Measurements from ENCODE around the gene EXOC1. TPM values are rescaled to one million over a fixed set of nuclear protein-coding genes. Genes with fewer than 3 reads are reported as not detected.
"Not testable (repeated sequence)": the region's sequence is repeated elsewhere in the genome, so short reads cannot be mapped to it uniquely, and the experiment has no call there.

Gene EXOC1
- total RNA-seq, 1 donor from 2014 or later = 26.6 TPM

DNA sequence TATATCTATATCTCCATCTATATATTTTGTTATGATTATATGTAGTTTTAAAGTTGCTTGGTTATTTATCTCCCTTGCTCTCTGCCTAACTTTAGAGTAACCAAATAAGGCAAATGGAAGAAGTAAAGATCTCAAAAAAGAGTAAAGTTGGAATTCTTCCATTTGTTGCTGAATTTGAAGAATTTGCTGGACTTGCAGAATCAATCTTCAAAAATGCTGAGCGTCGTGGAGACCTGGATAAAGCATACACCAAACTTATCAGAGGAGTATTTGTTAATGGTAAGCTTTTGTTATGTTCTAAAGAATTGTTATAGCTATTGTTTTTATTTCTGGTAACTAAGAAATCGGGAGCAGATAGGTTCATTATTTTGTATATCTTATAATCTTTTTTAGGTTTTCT lies 43.2 kb downstream of the EXOC1 start:
- DNase-seq (ENCODE audit: low spot score) = no peak
- intact Hi-C loops (cut with DNase I) = no loop called here

DNA sequence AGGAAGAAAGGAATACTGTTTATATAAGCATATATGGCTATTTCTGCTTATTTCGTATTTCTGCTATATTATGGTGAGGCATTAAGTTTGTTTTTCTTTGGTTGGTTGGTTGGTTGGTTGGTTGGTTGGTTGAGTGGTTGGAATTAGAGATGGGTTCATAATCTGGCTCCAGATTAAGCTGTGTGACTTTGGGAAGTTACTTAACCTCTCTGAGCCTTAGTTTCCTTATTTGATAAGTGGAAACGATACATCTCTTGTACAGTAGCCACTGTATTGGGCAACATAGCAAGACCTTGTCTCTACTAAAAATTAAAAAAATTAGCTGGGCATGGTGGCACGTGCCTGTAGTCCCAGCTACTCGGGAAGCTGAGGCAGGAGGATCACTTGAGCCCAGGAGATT lies 49.2 kb downstream of the EXOC1 start:
- DNase-seq (ENCODE audit: low spot score) = no peak
- intact Hi-C loops (cut with DNase I) = no loop called here

DNA sequence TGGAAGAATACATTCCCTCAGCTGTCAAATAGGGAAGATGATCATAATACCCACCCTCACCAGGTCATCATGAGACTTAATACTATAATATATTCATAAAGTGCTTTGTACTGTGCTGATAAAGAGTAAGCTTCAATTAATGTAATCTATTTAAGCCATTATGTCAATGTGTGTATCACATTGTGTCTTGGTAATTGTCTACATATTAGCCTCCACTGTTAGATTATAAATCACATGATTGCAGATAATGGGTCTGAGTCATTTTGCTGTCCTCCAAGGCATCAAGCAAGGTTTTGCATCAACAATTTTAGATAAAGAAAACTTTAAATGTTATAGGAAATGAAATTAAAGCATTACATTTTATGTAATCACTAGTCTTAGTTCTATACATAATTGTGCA lies 50.1 kb downstream of the EXOC1 start:
- intact Hi-C loops (cut with DNase I) = no loop called here
- DNase-seq (ENCODE audit: low spot score) = no peak

DNA sequence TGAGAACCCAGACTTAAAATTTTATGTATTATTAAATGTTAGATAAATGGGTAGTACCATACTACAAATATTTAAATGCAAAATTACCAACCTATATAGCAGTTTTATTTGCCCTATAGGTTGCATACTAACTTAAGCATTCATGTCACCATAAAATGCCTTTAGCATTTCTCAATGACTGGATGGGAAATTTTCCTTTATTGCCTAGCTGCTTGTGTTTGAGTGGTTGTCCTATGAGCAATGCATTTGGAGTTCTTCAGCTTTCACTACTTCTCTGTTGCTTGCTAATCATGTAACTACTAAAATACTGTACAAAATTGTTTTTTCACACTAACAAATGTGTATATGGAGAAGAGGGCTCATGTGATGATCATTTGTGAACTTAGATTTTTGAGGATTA lies 51.1 kb downstream of the EXOC1 start:
- no peak for DNase-seq (ENCODE audit: low spot score)
- intact Hi-C loops (cut with DNase I) = no loop called here

DNA sequence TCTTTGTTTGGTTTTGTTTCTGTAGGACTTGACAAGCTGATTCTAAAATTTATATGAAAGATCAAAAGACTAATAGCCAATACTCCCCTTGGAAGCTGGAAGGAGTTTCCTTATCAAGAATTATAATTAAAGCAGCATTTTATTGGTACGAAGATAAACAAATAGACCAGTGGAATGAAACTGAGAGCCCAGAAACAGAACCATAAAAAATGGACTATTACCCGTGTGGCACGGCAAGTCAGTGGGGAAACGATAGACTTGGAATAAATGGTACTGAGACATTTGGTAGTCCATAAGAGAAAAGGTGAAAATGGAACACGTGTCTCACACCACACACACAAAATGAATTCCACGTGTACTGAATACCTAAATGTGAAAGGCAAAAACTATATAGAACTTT lies 52.9 kb downstream of the EXOC1 start:
- intact Hi-C loops (cut with DNase I) = loop anchor here (5.0 kb wide), 1 partner anchor 41 kb away; the partner anchor contains the start of gene CEP135
- DNase-seq (ENCODE audit: low spot score) = no peak

DNA sequence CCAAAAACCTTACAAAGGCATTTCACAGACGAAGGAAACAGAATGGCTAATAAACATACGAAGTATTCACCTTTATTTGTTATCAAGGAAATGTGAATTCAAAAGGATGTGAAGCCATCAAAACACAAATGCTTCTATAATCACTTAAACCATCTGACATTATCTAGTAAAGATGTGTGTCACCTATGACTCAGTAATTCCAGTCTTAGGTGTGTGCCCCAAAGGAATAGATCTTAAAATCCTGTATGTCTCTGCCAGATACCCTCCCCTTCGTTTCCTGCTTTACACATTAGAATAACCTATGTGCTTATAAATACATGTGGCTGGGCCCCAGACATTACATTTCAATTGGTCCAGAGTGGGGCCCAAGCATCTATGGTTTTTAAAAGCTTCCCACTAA lies 53.5 kb downstream of the EXOC1 start:
- intact Hi-C loops (cut with DNase I) = loop anchor here (5.0 kb wide), 1 partner anchor 40 kb away; the partner anchor contains the start of gene CEP135

DNA sequence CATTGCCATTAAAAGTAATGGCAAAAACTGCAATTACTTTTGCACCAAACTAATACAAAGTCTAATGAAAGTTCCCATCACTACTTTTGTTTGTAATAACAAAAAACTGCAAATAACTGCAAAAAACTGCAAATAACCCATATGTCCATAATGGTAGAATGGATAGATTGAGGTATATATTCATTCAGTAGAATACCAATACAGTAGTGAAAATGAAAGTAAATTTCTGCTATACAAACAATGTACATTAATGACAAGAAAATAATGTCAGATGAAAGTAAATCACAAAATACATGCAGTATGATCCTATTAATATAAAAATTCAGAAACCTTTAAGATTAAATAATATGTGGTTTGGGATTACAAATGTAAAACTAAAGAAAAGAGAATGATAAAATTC lies 54.0 kb downstream of the EXOC1 start:
- no peak for DNase-seq (ENCODE audit: low spot score)
- intact Hi-C loops (cut with DNase I) = loop anchor here (5.0 kb wide), 1 partner anchor 40 kb away; the partner anchor contains the start of gene CEP135

More for the DNA sequence above, 53.5 kb downstream of the EXOC1 start:
- DNase-seq (ENCODE audit: low spot score) = no peak

DNA sequence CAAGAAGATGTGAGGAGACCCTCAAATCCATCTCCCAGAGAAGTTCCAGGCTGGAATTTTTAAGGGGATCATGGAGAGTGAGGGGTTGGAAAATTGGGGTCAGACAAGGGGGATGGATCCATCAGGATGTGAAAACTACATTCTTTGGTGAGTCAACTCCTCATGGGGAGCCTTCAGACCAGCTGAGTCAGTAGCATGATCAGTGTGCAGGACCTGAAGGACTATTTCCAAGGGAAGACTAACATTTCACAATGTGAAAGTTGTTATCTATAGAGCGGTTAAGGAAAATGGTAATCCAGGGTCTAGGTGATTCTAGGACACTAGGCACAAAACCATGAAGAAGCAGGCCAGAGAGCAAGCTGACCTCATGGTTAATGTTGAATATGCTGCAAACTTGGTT lies 56.7 kb downstream of the EXOC1 start:
- intact Hi-C loops (cut with DNase I) = no loop called here
- DNase-seq (ENCODE audit: low spot score) = no peak

DNA sequence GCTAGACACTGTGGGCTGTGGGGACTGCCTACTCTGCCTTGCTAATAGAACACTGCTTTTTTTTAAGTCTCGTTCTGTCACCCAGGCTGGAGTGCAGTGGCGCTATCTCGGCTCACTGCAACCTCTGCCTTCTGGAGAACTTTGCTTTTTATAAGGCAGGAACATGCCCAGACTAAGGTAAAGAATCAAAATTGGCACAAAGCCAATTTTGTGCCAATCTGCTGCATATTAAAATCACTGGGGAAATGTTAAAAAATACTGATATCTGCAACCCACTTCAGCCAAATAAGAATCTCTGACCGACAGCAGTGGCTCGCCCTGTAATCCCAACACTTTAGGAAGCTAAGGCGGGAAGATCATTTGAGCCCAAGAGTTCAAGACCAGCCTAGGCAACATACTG lies 58.8 kb downstream of the EXOC1 start:
- no peak for DNase-seq (ENCODE audit: low spot score)
- intact Hi-C loops (cut with DNase I) = no loop called here

DNA sequence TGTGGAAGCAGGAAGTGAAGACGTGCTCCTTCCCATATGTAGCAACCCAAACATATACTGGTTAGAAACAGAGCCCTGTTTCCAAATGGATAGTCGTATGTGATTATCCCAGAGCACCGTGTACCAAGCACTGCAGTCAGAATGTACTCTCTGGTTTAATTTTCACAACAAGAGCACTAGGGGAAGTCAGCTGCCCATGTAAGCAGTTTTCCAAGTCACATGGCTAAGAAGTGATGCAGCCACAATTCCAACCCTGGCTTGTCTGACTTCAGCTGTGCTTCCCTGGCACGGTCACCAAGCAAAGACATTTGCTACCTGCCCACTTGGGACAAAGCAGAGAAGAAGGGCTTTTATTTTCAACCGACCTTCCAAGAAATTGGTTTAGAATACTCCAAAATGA lies 67.1 kb downstream of the EXOC1 start:
- no peak for DNase-seq (ENCODE audit: low spot score)
- intact Hi-C loops (cut with DNase I) = no loop called here

DNA sequence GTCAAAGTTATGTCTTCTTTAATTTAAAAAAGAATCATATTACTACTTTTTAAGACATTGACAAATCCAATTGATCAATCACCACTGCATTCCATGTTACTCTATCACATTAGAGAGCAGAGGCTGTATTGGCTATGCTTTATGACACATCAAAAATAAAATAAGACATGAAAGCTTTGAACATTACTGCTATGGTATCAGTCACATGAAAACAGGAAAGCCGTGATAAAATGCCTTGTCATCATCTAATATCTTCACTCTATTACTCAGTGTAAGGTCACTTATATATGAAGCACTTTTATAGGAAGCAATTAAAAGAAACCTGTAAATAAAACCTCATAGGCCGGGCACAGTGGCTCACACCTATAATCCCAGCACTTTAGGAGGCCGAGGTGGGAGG lies 67.6 kb downstream of the EXOC1 start:
- no peak for DNase-seq (ENCODE audit: low spot score)
- intact Hi-C loops (cut with DNase I) = no loop called here

DNA sequence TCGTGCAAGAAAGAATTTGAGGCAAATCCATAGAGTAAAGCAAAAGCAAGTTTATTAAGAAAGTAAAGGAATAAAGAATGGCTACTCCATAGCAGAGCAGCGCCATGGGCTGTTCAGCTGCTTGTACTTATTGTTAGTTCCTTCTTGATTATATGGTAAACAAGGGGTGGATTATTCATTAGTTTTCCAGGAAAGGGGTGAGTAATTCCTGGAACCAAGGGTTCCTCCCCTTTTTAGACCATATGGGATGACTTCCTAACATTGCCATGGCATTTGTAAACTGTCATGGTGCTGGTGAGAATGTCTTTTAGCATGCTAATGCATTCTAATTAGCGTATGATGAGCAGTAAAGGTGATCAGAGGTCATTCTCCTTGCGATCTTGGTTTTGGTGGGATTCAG lies 71.8 kb downstream of the EXOC1 start:
- intact Hi-C loops (cut with DNase I) = no loop called here

DNA sequence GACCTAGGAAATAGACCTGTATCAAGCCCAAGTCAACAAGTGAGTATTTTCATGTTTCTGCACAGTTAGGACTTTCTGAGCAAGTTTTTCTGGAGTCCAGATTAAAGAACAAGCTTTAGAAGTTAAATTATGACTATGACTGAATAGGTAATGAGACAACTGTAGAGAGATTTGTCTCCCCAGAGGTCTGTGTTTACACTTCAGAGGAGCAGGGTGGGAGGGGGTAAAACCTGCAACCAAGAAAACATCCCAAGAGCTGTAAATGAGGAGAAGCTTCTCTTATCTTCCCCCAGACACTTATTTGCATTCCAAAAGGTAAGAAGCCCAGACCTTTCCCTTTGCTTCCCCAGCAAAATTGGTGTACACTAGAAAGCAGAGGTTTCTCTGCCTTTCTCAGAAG lies 73.2 kb downstream of the EXOC1 start:
- intact Hi-C loops (cut with DNase I) = no loop called here
- DNase-seq (ENCODE audit: low spot score) = no peak

More for the DNA sequence above, 71.8 kb downstream of the EXOC1 start:
- DNase-seq (ENCODE audit: low spot score) = no peak

DNA sequence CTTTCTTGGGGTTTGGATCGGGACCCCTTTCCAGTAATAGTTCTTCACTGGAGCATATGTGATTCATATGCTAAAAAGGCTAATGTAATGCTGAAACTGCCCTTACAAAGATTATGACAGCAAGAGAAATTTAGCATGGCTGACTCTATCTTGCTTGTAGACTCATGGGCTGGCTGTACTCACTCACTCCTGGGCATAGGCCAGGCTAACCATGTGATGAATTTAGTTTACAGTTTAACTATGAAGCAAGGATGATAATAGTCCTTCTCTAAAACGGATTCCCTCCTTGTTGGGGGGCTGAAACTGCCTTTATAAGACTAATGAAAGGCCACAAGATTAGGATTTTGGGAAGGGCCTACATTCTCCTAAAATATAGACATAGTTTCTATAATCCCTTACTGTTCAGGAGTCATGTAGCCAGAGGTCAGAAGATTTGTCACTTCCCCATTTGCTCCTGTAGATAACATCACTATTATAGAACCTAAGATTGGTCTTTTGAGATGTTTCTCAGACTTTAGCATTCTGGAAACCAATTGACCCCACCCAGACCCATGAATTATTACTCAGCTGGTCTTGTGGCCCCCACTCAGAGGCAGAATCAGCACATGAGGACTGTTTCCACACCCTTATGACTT lies 74.5 kb downstream of the EXOC1 start:
- intact Hi-C loops (cut with DNase I) = no loop called here
- no peak for DNase-seq (ENCODE audit: low spot score)

DNA sequence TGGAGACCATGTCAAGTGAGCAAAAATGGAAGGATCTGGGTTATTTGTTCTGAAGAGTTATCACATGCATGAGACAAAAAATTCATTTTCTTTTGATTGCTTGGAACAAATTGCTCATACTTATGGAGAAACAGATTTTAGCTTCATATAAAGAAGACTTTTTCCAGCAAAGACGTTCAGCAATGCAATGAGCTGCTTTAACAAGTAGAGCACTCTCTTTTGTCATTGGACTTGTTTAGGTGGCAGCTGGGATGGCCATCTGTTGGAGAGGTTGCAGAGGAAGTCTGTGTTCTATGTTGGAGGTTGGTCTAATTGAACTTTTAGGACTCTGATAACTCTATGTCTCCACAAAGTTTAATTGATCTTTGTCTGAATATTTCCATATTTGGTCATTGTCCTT lies 75.4 kb downstream of the EXOC1 start:
- intact Hi-C loops (cut with DNase I) = no loop called here
- DNase-seq (ENCODE audit: low spot score) = no peak

DNA sequence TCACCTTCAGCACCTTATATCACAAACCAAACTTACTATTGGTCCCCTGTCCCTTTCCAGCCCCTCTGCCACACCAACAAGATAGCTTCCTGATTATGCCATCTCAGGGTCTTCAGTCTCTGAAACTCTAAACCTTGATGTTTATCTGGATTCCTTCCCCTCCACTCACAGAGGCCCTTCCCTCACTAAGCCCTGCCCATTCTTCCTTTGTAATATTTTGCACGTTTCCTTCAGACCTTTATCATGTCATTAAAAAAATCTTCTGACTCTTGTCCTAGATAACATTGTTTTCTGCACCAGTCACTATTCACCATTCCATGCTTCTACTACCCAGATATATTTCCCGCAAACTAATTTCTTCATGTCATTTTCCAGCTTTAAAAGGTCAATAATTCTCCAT lies 77.6 kb downstream of the EXOC1 start:
- intact Hi-C loops (cut with DNase I) = no loop called here
- no peak for DNase-seq (ENCODE audit: low spot score)

DNA sequence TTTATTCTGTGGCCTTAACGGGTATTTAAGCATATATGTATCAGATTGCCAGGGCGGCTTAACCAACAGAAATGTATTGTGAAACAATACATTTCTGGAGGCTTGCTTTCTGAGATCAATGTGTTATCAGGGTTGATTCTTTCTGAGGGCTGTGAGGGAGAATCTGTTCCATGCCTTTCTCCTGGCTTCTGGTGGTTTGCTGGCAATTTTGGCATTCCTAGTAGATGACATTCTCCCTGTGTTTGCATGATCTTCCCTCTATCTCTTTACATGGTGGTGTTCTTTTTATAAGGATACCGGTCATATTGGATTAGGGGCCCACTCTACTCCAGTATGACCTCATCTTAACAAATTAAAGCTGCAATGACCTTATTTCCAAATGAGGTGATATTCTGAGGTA lies 78.4 kb downstream of the EXOC1 start:
- no peak for DNase-seq (ENCODE audit: low spot score)
- intact Hi-C loops (cut with DNase I) = no loop called here

DNA sequence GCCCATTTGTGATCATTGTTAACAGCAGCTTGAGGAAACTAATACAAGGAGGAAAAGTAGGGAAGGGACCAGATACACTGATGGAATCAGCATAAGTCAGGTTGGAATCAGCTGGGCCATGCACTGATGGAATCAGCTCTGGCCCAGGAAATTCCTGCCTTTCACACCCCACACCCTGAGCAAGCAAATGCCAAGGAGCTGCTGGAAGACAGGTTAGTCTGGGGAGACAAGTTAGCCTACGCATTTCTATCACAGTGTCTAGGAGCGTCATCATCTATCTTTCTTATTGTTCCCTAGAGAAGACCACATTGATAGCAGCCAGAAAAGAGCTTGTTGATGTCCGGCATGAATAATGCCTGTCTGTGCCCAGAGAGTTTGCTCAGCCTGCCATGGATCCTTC lies 79.1 kb downstream of the EXOC1 start:
- DNase-seq (ENCODE audit: low spot score) = no peak
- intact Hi-C loops (cut with DNase I) = no loop called here

DNA sequence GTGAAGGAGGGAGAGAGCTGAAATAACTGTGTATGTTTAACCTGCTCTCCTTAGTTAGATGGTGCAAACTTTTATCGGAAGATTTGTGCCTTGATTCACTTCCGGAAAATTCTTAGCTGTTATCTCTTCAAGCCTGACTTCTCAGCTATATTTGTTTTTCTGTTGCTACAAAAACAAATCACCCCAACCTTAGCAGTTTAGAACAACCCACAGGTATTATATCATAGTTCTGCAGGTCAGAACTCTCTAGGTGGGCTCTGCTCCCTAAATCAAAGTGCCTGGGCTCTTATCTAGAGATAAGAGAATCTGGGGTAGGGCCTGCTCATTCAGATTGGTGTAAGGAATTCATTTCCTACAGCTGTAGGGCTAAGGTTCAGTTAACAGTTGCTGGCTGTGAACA lies 80.2 kb downstream of the EXOC1 start:
- no peak for DNase-seq (ENCODE audit: low spot score)
- intact Hi-C loops (cut with DNase I) = no loop called here

DNA sequence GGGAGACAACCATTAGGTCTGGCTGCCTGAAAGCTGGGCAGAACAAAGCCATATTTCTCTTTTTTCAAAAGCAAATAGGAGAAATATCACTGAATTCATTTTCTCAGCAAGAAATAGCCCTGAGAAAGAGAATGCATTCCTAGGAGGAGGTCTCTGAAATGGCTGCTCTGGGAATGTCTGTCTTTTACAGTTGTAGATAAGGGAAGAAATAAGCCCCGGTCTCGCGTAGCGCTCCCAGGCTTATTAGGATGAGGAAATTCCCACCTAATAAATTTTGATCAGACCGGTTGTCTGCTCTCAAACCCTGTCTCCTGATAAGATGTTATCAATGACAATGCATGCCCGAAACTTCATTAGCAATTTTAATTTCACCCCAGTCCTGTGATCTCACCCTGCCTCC lies 82.5 kb downstream of the EXOC1 start:
- DNase-seq (ENCODE audit: low spot score); intact Hi-C loops (cut with DNase I): not testable (repeated sequence)

DNA sequence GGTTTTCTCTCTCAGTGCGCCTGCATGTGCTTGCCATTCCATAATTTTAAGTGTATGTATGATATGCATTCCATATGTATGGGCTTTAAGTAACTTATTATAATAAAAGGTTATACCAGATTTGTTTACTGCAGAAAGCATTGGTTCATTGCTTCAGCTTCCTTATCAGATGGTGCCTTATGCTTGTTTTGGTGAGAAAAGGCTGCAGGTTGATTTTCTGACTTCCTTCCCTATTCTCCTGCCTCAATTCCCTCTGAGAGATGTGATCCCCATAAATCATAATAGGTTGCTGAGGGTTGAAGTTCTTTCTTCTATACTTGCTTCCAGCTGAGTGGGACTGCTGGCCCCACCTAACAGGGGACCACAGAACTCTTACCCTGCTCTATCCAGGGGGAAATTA lies 85.0 kb downstream of the EXOC1 start:
- intact Hi-C loops (cut with DNase I) = no loop called here
- no peak for DNase-seq (ENCODE audit: low spot score)

DNA sequence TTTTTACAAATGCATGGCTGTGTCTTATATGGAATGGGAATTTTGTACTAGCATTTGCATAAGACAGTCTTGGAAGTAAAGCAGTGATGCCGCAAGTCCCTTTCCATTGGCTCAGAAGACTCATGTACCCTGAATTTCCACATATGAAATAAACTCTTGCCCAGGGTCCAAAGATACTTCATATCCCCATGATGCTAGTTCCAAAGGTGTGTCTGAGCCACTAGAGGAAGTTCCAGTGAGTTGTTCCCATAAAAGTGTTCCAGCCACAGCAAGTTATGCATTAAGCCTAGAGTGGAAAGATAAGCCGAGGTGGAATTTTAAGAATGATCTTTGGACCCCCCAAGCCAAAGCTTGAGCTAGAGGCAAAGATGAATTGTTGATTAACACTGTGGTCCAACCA lies 86.0 kb downstream of the EXOC1 start:
- no peak for DNase-seq (ENCODE audit: low spot score)
- intact Hi-C loops (cut with DNase I) = no loop called here
